Measurements from ENCODE around the gene KRTAP12-2.
"Not testable (repeated sequence)": the region's sequence is repeated elsewhere in the genome, so short reads cannot be mapped to it uniquely, and the experiment has no call there.

The KRTAP12-2 gene

GRCh38 chr21:44636209-44637017, 30.3 kb downstream of the KRTAP12-2 start:
- no peak overlapping the region for H3K4me3 ChIP-seq (ENCODE audit: low read depth, low read length)
- TF ChIP-seq, protein P1, sequence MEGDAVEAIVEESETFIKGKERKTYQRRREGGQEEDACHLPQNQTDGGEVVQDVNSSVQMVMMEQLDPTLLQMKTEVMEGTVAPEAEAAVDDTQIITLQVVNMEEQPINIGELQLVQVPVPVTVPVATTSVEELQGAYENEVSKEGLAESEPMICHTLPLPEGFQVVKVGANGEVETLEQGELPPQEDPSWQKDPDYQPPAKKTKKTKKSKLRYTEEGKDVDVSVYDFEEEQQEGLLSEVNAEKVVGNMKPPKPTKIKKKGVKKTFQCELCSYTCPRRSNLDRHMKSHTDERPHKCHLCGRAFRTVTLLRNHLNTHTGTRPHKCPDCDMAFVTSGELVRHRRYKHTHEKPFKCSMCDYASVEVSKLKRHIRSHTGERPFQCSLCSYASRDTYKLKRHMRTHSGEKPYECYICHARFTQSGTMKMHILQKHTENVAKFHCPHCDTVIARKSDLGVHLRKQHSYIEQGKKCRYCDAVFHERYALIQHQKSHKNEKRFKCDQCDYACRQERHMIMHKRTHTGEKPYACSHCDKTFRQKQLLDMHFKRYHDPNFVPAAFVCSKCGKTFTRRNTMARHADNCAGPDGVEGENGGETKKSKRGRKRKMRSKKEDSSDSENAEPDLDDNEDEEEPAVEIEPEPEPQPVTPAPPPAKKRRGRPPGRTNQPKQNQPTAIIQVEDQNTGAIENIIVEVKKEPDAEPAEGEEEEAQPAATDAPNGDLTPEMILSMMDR (IDR thresholded peaks at IDR 0.05; ENCODE audit: low read depth, low read length, missing control alignments): no peak
- in situ Hi-C loops (cut with HindIII; ENCODE audit: low sequenced_read_pairs): no loop called here
- no peak for DNase-seq (ENCODE audit: low read depth)

DNA sequence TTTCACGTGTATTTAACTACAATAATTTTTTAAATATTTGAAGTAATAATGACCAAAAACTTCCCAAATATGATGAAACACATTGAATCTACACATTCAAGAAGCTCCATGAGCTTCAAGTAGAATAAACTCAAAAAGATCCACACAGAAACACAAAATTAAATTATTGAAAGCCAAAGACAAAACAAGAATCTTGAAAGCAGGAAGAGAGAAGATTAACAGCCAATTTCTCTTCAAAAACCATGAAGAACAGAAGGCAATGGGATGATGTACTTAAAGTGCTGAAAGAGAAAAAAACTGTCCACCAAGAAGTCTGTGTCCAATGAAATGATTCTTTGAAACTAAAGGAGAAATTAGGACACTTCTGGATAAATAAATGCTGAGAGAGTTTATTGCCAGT, 34.7 kb downstream of the KRTAP12-2 start:
- no peak overlapping the region for H3K4me3 ChIP-seq (ENCODE audit: low read depth, low read length)
- in situ Hi-C loops (cut with HindIII; ENCODE audit: low sequenced_read_pairs): no loop called here
- TF ChIP-seq, protein P1 (IDR thresholded peaks at IDR 0.05; ENCODE audit: low read depth, low read length, missing control alignments): no peak
- no peak for DNase-seq (ENCODE audit: low read depth)

DNA sequence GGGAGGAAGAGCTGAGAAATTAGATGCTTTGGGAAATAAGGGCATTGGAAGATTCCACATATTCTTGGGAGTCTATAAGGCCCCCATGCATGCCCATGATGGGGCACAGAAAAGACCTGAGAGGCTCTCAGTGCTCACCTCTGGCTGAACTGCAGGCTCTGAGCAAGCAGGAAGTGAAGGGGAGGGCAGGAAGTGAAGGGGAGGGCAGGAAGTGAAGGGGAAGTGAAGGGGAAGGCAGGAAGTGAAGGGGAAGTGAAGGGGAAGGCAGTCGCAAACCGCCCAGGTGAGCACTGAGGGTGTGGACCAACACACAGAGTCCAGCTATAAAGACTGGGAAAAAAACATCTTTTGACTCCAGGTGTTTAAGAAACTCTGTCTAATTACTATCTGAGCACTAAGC, 36.3 kb downstream of the KRTAP12-2 start:
- TF ChIP-seq, protein P1 (IDR thresholded peaks at IDR 0.05; ENCODE audit: low read depth, low read length, missing control alignments): no peak
- no peak for DNase-seq (ENCODE audit: low read depth)
- in situ Hi-C loops (cut with HindIII; ENCODE audit: low sequenced_read_pairs): no loop called here
- H3K4me3 ChIP-seq (ENCODE audit: low read depth, low read length): no peak overlapping the region

GRCh38 chr21:44628707-44629391, 37.9 kb downstream of the KRTAP12-2 start:
- no peak for DNase-seq (ENCODE audit: low read depth)
- TF ChIP-seq, protein P1 (IDR thresholded peaks at IDR 0.05; ENCODE audit: low read depth, low read length, missing control alignments): no peak
- H3K4me3 ChIP-seq (ENCODE audit: low read depth, low read length): no peak overlapping the region
- in situ Hi-C loops (cut with HindIII; ENCODE audit: low sequenced_read_pairs): no loop called here

GRCh38 chr21:44627831-44628233, 38.9 kb downstream of the KRTAP12-2 start:
- in situ Hi-C loops (cut with HindIII; ENCODE audit: low sequenced_read_pairs); DNase-seq (ENCODE audit: low read depth); H3K4me3 ChIP-seq (ENCODE audit: low read depth, low read length): not testable (repeated sequence)

GRCh38 chr21:44627181-44627822, 39.4 kb downstream of the KRTAP12-2 start:
- DNase-seq (ENCODE audit: low read depth); H3K4me3 ChIP-seq (ENCODE audit: low read depth, low read length); in situ Hi-C loops (cut with HindIII; ENCODE audit: low sequenced_read_pairs): not testable (repeated sequence)

DNA sequence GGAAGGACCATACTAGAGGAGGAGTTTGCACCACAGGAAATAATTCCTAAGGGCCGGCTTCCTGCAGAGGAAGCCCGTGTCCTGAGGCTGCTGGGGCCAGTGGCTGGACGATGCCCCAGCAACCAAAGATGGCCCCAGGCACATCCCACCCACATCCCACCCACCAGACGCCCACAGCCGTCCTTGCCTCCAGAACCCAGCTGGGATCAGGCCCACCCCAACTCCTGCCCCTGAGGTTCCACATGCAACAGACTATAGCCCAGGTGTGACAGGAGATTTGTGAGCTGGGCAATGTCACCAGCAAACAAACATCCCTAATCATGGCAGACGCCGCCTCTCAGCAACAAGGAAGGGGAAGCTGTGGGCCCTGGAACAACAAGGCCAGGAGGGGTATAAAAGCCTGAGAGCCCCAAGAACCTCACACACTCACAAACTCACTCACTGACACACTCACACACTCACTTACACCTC, 40.0 kb downstream of the KRTAP12-2 start, which contains the start of gene KRTAP10-9:
TSS of gene KRTAP10-9 (plus strand) at position 421 of the 471 bp plus-strand sequence. CDS start 79 bp downstream, outside the sequence.
- in situ Hi-C loops (cut with HindIII; ENCODE audit: low sequenced_read_pairs): no loop called here
- DNase-seq (ENCODE audit: low read depth): no peak
- no peak within 1 kb of the TSS for H3K4me3 ChIP-seq (ENCODE audit: low read depth, low read length)
- TF ChIP-seq, protein P1 (IDR thresholded peaks at IDR 0.05; ENCODE audit: low read depth, low read length, missing control alignments): no peak

Measured in astrocyte of the cerebellum (primary cell).